Astrocyte (in vitro differentiated cells and primary cell): Measurements from ENCODE around the gene SLC25A28. TPM values are rescaled to one million over a fixed set of nuclear protein-coding genes. Genes with fewer than 3 reads are reported as not detected.

ENCODE experiments used
- DNase-seq: peaks from one replicate; pipeline ENCODE4 v3.0.0-alpha.2; 2010; ENCODE audit warnings: low read depth
- FAIRE-seq: peaks from 2 replicates; lab custom pipeline; 2011; peaks lifted over from hg19 to GRCh38; lab: Jason Lieb, UNC
- H2AFZ ChIP-seq: 2 replicates; pipeline ENCODE4 v1.6.0; 2012; ENCODE audit warnings: low read depth, low read length, inconsistent platforms
- H3K27ac ChIP-seq: 2 replicates; pipeline ENCODE4 v1.5.1; 2011; ENCODE audit warnings: low read depth, low read length, inconsistent platforms
- H3K27me3 ChIP-seq: 2 replicates; pipeline ENCODE4 v1.6.0; 2011; ENCODE audit warnings: low read length, inconsistent platforms; ENCODE audit not compliant: insufficient read depth
- H3K36me3 ChIP-seq: 2 replicates; pipeline ENCODE4 v1.5.1; 2011; ENCODE audit warnings: low read length, inconsistent platforms; ENCODE audit not compliant: insufficient read depth
- H3K4me1 ChIP-seq: 2 replicates; pipeline ENCODE4 v1.5.1; 2011; ENCODE audit warnings: low read length, inconsistent platforms; ENCODE audit not compliant: insufficient read depth
- H3K4me2 ChIP-seq: 2 replicates; pipeline ENCODE4 v1.6.0; 2012; ENCODE audit warnings: low read length, inconsistent platforms
- H3K4me3 ChIP-seq: 2 replicates; pipeline ENCODE4 v1.5.1; 2011; ENCODE audit warnings: low read depth, mild to moderate bottlenecking, low read length, inconsistent platforms; ENCODE audit not compliant: insufficient read depth
- H3K79me2 ChIP-seq: 2 replicates; pipeline ENCODE4 v1.6.0; 2012; ENCODE audit warnings: mild to moderate bottlenecking, low read length, inconsistent platforms; ENCODE audit not compliant: insufficient read depth
- H3K9ac ChIP-seq: 2 replicates; pipeline ENCODE4 v1.6.0; 2012; ENCODE audit warnings: mild to moderate bottlenecking, low read length, inconsistent platforms
- H3K9me3 ChIP-seq: 2 replicates; pipeline ENCODE4 v1.5.1; 2012; ENCODE audit warnings: low read depth, mild to moderate bottlenecking, low read length, inconsistent platforms; ENCODE audit not compliant: insufficient read depth
- H4K20me1 ChIP-seq: 2 replicates; pipeline ENCODE4 v1.6.0; 2012; ENCODE audit warnings: low read length, inconsistent platforms; ENCODE audit not compliant: insufficient read depth
- H3K27ac Mint-ChIP-seq: one replicate; pipeline ENCODE4 v1.8.0; 2021; ENCODE audit warnings: mild to moderate bottlenecking, mixed read lengths; ENCODE audit not compliant: unreplicated experiment
- H3K27me3 Mint-ChIP-seq: one replicate; pipeline ENCODE4 v1.8.0; 2021; ENCODE audit warnings: low read depth, mixed read lengths; ENCODE audit not compliant: unreplicated experiment
- H3K36me3 Mint-ChIP-seq: one replicate; pipeline ENCODE4 v1.8.0; 2021; ENCODE audit warnings: low read depth, mixed read lengths; ENCODE audit not compliant: unreplicated experiment
- H3K4me1 Mint-ChIP-seq: one replicate; pipeline ENCODE4 v1.8.0; 2021; ENCODE audit warnings: low read depth, mixed read lengths; ENCODE audit not compliant: unreplicated experiment
- H3K4me3 Mint-ChIP-seq: one replicate; pipeline ENCODE4 v1.8.0; 2021; ENCODE audit warnings: mild to moderate bottlenecking, moderate library complexity, mixed read lengths; ENCODE audit not compliant: unreplicated experiment
- H3K9me3 Mint-ChIP-seq: one replicate; pipeline ENCODE4 v1.8.0; 2021; ENCODE audit warnings: mild to moderate bottlenecking, mixed read lengths; ENCODE audit not compliant: unreplicated experiment
- EZH2 ChIP-seq: IDR thresholded peaks from 2 replicates; pipeline ENCODE4 v1.6.1; 2012; ENCODE audit warnings: mild to moderate bottlenecking, low read length, inconsistent platforms; ENCODE audit not compliant: insufficient read depth
- total RNA-seq: library from RNA; stranded (reverse); gene quantifications from 2 replicates; pipeline ENCODE4 v1.2.1, GENCODE V29; 2021
- TF ChIP-seq, protein P1 (sequence below): IDR thresholded peaks from 2 replicates; pipeline ENCODE4 v1.5.1; 2011; ENCODE audit warnings: low read depth, mild to moderate bottlenecking, inconsistent platforms, low read length, moderate library complexity; ENCODE audit not compliant: insufficient read depth

SLC25A28 gene
- total RNA-seq, 1 donor from 2014 or later, result 38.0 TPM

DNA sequence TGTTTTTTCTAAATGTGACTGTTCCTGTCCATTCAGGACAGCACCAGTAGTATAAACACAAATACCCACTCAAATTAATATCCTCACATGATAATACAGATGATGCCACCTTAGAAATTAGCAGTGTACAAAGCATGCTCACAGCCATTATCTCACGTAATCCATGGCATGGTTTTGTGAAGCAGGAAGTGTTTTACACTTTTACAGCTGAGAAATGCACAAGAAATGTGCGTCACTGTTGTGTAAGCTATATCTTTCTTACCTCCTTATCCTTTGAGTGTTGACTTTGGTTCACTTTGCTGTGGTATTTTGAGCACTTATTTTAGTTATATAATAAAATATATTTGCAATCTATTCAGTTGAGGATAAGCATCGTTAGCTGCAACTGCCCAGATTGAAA lies 55.9 kb downstream of the SLC25A28 start:
- H3K4me3 Mint-ChIP-seq, result no peak overlapping the region
- Histone ChIP-seq H3K36me3 (no peaks in the 10 kb centered on the region), H3K9me3 (no peaks in the 10 kb centered on the region), H3K4me3 (no peak overlapping the region), H4K20me1 (no peaks in the 10 kb centered on the region), H3K27me3 (peaks cover 3% of the 10 kb centered on the region), H3K79me2 (no peaks in the 10 kb centered on the region), H3K27ac (no peak overlapping the region), H3K4me2 (no peak overlapping the region), H2AFZ (no peak overlapping the region), H3K9ac (no peak overlapping the region), H3K4me1 (no peaks in the 10 kb centered on the region)
- H3K27ac Mint-ChIP-seq, result no peak overlapping the region
- no peaks in the 10 kb centered on the region for H3K9me3 Mint-ChIP-seq
- no peaks in the 10 kb centered on the region for H3K4me1 Mint-ChIP-seq
- DNase-seq (no peak), FAIRE-seq (no peak)
- no peaks in the 10 kb centered on the region for H3K36me3 Mint-ChIP-seq
- TF ChIP-seq, protein P1, sequence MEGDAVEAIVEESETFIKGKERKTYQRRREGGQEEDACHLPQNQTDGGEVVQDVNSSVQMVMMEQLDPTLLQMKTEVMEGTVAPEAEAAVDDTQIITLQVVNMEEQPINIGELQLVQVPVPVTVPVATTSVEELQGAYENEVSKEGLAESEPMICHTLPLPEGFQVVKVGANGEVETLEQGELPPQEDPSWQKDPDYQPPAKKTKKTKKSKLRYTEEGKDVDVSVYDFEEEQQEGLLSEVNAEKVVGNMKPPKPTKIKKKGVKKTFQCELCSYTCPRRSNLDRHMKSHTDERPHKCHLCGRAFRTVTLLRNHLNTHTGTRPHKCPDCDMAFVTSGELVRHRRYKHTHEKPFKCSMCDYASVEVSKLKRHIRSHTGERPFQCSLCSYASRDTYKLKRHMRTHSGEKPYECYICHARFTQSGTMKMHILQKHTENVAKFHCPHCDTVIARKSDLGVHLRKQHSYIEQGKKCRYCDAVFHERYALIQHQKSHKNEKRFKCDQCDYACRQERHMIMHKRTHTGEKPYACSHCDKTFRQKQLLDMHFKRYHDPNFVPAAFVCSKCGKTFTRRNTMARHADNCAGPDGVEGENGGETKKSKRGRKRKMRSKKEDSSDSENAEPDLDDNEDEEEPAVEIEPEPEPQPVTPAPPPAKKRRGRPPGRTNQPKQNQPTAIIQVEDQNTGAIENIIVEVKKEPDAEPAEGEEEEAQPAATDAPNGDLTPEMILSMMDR, result no peak
- H3K27me3 Mint-ChIP-seq, result peaks cover 24% of the 10 kb centered on the region

DNA sequence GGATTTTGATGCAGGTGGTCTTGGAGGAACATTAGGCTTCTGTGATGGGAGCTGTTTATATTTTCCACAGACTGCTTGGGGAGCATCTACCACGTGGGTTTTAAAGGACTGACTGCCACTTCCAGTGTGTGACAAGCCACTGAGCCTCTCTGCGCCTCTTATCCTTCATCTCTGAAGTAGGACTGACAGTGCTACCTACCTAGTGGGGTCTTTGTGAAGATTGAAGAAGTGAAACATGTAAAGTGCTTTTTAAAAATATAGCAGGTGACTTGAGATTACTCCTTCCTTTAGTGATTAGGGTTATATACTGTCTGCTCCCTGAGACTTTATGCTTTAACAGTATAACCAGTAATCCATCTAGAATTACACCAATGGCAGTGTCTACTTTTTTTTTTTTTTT lies 57.6 kb downstream of the SLC25A28 start:
- Histone ChIP-seq H3K27me3 (peaks cover 3% of the 10 kb centered on the region), H4K20me1 (no peaks in the 10 kb centered on the region), H2AFZ (no peak overlapping the region), H3K9me3 (no peaks in the 10 kb centered on the region), H3K27ac (no peak overlapping the region), H3K79me2 (no peaks in the 10 kb centered on the region), H3K4me1 (no peaks in the 10 kb centered on the region), H3K4me3 (no peak overlapping the region), H3K4me2 (no peak overlapping the region), H3K36me3 (no peaks in the 10 kb centered on the region), H3K9ac (no peak overlapping the region)
- H3K36me3 Mint-ChIP-seq, result no peaks in the 10 kb centered on the region
- FAIRE-seq (no peak), DNase-seq (no peak)
- H3K27me3 Mint-ChIP-seq, result peaks cover 25% of the 10 kb centered on the region
- no peaks in the 10 kb centered on the region for H3K9me3 Mint-ChIP-seq
- no peak overlapping the region for H3K4me3 Mint-ChIP-seq
- TF ChIP-seq, protein P1, result no peak
- no peak for TF ChIP-seq EZH2
- no peaks in the 10 kb centered on the region for H3K4me1 Mint-ChIP-seq
- no peak overlapping the region for H3K27ac Mint-ChIP-seq

Other genes with a start within 250 kb of the SLC25A28 start
- 46.8 and 47.4 TPM in 2 replicates for gene GOT1, start 189.8 kb downstream of the SLC25A28 start, total RNA-seq
- not detected in 2 replicates for gene NKX2-3, start 87.5 kb downstream of the SLC25A28 start, total RNA-seq
- gene ENTPD7, start 39.1 kb upstream of the SLC25A28 start, total RNA-seq, result 21.6 and 22.8 TPM in 2 replicates
- 30.2 and 33.4 TPM in 2 replicates for gene COX15, start 111.7 kb upstream of the SLC25A28 start, total RNA-seq
- gene CUTC, start 111.8 kb upstream of the SLC25A28 start, total RNA-seq, result 10.3 and 11.6 TPM in 2 replicates
- 0.31 and 0.59 TPM in 2 replicates for gene ABCC2, start 162.2 kb upstream of the SLC25A28 start, total RNA-seq